Activated naive CD4-positive, alpha-beta T cell treated with anti-CD3 and anti-CD28 coated beads, Interleukin-2, amount 50 U/mL, for 72 hours (primary cell): ENCODE data around the gene ZMYM3. TPM values are rescaled to one million over a fixed set of nuclear protein-coding genes. Genes with fewer than 3 reads are reported as not detected.

Experiments
- total RNA-seq, 2 donors: library from RNA; stranded (reverse); gene quantifications; one replicate each; pipeline ENCODE4 v1.2.3, GENCODE V29; 2022

The ZMYM3 gene
- total RNA-seq, 2 donors from 2014 or later: 5.1 to 32.5 TPM

Other genes starting within 250 kb of the ZMYM3 start
- gene SNX12, start 185.8 kb downstream of the ZMYM3 start, total RNA-seq: 10 to 100 TPM; 37.7 to 42.3 TPM
- gene FOXO4, start 158.3 kb downstream of the ZMYM3 start, total RNA-seq: 10 to 100 TPM in 1 of 2 donors, 1 to 10 TPM in 1; 8.2 to 22.8 TPM
- gene CXorf65, start 147.4 kb downstream of the ZMYM3 start, total RNA-seq: 10 to 100 TPM in 1 of 2 donors, 1 to 10 TPM in 1; 7.5 to 20.7 TPM
- 100 to 1,000 TPM; 164 to 349 TPM for gene IL2RG, start 142.6 kb downstream of the ZMYM3 start, total RNA-seq
- gene MED12, start 135.5 kb downstream of the ZMYM3 start, total RNA-seq: 10 to 100 TPM; 57.5 to 86.5 TPM
- gene NLGN3, start 109.3 kb downstream of the ZMYM3 start, total RNA-seq: 1 to 10 TPM; 2.1 to 3.6 TPM
- gene GJB1, start 30.9 kb downstream of the ZMYM3 start, total RNA-seq: under 1 TPM in 1 of 2 donors, not detected in 1; 0.16 TPM
- gene NONO, start 29.5 kb upstream of the ZMYM3 start, total RNA-seq: 100 to 1,000 TPM; 527 to 606 TPM
- 1 to 10 TPM; 5.8 to 7.8 TPM for gene ITGB1BP2, start 47.6 kb upstream of the ZMYM3 start, total RNA-seq
- gene TAF1, start 112.2 kb upstream of the ZMYM3 start, total RNA-seq: 10 to 100 TPM; 38.1 to 43.1 TPM